Lower leg skin (tissue), 3 donors: ENCODE measurements around the gene SMPD3.

Experiments used
- CTCF ChIP-seq, 3 donors: fragments of 450-650 bp; IDR thresholded peaks; one replicate each; pipeline ENCODE4 v1.5.1; 2016; ENCODE audit warnings: antibody characterized with exemption in 3 of 3, mild to moderate bottlenecking in 3 of 3, moderate library complexity in 2 of 3
- POLR2A ChIP-seq, 2 donors: fragments of 450-650 bp; IDR thresholded peaks; one replicate each; pipeline ENCODE4 v1.6.1; 2016 to 2017; ENCODE audit warnings: antibody characterized with exemption in 2 of 2, mild to moderate bottlenecking in 1 of 2, moderate library complexity in 1 of 2

- no peak for TF ChIP-seq CTCF (IDR thresholded peaks at IDR 0.05)
- TF ChIP-seq POLR2A (IDR thresholded peaks at IDR 0.05) = no peak
Observed at GRCh38 chr16:68335175-68335574, 113.1 kb downstream of the SMPD3 start.
